Activated CD4-positive, alpha-beta T cell treated with anti-CD3 and anti-CD28 coated beads for 24 hours (primary cell): Measurements from ENCODE around the gene MFSD6.
"Not testable (repeated sequence)": the region's sequence is repeated elsewhere in the genome, so short reads cannot be mapped to it uniquely, and the experiment has no call there.

ENCODE experiments used
- DNase-seq, 2 donors: peaks; one replicate each; pipeline ENCODE4 v3.0.0-alpha.2; 2020; ENCODE audit warnings: low read depth in 2 of 2

MFSD6 gene

GRCh38 chr2:190407662-190408537, at the start of gene MFSD6:
Gene MFSD6, plus strand, starts transcription at chr2:190408355. Its CDS starts 27,675 bp downstream, at chr2:190436030.
- DNase-seq = peak; percentile 22 to 35

GRCh38 chr2:190358655-190359448, 49.3 kb upstream of the MFSD6 start:
- DNase-seq = not testable (repeated sequence)

DNA sequence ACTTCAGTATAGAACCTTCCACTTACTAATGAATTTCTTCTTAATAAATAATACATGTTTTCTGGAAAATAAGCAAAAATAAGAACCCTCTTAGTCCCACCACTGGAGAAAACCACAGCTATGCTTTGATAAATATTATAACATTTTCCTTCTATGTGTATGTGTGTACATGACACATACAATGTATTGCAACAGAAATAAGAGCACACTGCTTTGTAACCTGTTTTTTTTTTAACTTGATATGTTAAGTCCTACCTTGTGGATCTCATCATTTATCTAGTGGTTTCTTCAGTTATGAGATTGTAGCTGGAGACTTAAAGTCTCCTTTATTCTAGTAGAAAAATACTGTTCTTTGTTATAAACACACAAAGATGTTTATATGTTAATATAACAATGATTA, 47.6 kb upstream of the MFSD6 start:
- no peak for DNase-seq

- no peak for DNase-seq
These were observed 47.2 kb upstream of the MFSD6 start for GRCh38 chr2:190360965-190361364.

- no peak for DNase-seq
These were observed 46.6 kb upstream of the MFSD6 start for GRCh38 chr2:190361572-190361971.

GRCh38 chr2:190362894-190363293, 45.3 kb upstream of the MFSD6 start:
- DNase-seq = no peak

DNA sequence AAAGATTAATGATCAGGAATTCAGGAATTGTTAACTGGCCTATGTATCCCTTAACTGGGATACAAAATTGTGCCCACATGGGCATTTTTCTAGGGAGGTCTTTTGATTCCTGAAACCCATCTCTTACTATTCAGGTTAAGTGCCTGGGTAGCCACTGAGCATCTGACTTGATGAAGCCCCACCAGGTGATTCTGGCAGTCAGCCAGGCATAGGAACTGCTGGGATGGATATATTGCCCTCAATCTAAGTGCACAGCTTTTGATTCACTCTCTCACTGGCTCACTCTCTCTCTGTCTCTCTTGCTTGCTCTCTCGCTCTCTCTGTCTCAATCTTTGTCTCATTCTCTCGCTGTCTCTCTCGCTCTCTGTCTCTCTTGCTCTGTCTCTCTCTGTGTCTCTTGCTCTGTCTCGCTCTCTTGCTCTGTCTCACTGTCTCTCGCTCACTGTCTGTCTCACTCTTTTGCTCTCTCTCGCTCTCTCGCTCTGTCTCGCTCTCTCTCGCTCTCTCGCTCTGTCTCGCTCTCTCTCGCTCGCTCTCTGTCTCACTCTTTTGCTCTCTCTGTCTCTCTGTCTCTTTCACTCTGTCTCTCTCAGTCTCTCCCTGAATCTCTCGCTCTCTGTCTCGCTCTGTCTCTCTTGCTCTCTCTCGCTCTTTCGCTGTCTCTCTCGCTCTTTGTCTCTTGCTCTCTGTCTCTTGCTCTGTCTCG, 42.5 kb upstream of the MFSD6 start:
- no peak for DNase-seq

- DNase-seq = no peak
These were observed 41.9 kb upstream of the MFSD6 start for GRCh38 chr2:190366248-190366753.

DNA sequence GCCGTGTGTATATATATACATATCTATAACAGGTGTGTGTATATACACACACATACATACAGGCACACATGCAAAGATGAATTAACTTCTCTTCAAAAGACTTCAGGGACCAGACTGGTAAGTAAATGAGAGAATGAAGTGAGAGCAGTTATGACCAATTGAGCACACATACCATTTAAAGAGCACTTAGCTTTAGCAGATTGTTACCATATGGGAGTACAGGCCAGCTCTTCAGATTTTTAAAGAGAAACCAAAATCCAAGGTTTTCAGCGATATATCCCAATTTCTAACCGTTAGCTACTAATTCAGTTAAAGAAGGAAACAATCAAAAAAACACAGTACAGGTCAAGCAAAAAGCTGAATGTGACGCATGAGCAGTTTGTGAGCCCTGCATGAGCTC, 41.1 kb upstream of the MFSD6 start:
- DNase-seq = no peak

DNA sequence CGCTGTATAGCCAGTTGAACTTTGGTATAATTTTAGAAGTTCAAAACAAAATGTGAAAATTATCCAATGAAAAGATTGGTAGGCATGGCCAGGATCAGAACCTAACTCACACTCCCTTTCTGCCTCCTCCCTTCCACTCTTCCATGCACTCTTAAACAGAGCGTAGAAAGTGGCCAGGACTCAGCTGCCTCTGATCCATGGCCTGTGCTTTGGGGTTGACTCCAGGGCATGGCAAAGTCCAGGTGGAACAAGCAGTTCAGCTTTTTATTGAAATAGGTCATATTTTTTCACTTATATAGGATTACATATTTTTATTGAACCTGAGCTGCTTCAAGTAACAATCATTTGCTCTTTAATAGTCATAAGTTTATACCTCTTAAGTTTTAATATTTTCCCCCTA, 38.5 kb upstream of the MFSD6 start:
- DNase-seq = no peak

GRCh38 chr2:190376083-190376482, 32.1 kb upstream of the MFSD6 start:
- no peak for DNase-seq

GRCh38 chr2:190376591-190377245, 31.4 kb upstream of the MFSD6 start:
- DNase-seq = no peak

- no peak for DNase-seq
These were observed 29.3 kb upstream of the MFSD6 start for GRCh38 chr2:190378880-190379237.

- DNase-seq = no peak
These were observed 28.7 kb upstream of the MFSD6 start for GRCh38 chr2:190379249-190379964.

GRCh38 chr2:190380962-190381412, 27.2 kb upstream of the MFSD6 start:
- no peak for DNase-seq

DNA sequence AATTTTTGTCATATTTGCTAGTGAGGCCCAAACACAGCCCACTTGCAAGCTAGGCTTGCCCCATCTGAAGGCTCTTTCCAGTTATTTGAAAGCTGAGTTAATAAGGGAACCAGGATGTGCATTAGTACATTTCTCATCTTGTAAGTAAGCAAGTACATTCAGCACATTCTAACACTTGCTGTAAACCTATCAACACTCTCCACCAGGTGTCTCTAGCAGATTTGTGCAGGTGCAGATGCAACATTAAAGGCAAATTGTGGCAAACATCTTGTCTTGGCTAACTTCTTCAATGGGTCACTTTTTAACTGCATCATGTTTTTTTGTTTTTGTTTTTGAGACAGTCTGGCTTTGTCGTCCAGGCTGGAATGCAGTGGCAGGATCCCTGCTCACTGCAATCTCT, 25.3 kb upstream of the MFSD6 start:
- DNase-seq = no peak

DNA sequence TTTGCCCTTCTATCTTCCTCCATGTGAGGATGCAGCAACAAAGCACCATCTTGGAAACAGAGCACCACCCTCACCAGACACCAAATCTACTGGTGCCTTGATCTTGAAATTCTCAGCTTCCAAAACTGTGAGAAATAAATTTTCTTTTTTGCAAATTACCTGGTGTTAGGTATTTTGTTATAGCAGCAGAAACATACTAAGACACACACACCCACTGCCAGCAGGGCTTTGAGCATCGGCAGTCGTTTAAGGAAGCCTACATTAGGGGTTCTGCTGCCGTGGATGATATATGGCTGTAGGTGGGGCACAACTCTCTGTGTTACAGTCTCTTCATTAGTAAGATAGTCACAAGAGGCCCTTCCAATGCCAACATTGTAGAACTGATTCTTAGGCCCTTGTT, 20.7 kb upstream of the MFSD6 start:
- DNase-seq = no peak

- no peak for DNase-seq
These were observed 11.9 kb upstream of the MFSD6 start for GRCh38 chr2:190396271-190396670.

GRCh38 chr2:190402986-190403603, 5.1 kb upstream of the MFSD6 start:
- no peak for DNase-seq

DNA sequence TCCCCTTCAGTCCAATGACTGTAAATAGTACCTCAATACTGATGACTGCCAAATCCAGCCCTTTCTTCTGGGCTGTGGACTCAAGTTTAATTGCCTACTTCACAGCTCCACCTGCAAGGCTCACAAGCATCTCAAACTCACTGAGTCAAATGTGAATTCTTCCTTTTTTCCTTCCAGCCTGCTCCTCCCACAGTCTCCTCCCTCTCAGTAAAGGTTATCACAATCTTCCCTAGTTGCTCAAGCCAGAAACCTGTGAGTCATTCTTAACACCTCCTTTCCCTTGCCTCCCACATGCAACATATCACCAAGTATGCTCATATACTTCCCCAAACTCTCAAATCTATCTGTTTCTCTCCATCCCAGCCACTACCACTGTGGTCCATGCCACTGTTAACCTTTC, 3.7 kb upstream of the MFSD6 start:
- DNase-seq = peak in 1 of 2 donors; percentile 16
